HT1080 (cell line): ENCODE data around the gene MYL10. TPM values are rescaled to one million over a fixed set of nuclear protein-coding genes. Genes with fewer than 3 reads are reported as not detected.

Experiments used
- DNase-seq: peaks from one replicate; pipeline ENCODE4 v3.0.0-alpha.2; 2015; ENCODE audit warnings: low read depth
- total RNA-seq: library from RNA; depleted of rRNA; stranded (reverse); fragments of >200 nt; shearing (Covaris generic); gene quantifications from 2 replicates; pipeline ENCODE4 v1.2.3, GENCODE V29; 2014; rRNA removed

Gene MYL10
- total RNA-seq, 1 experiment from 2014 or later = not detected

- no peak for DNase-seq
These were observed 53.4 kb downstream of the MYL10 start for GRCh38 chr7:101575721-101576120.

- no peak for DNase-seq
These were observed 53.9 kb downstream of the MYL10 start for GRCh38 chr7:101575168-101575567.

- DNase-seq = no peak
These were observed 56.9 kb downstream of the MYL10 start for GRCh38 chr7:101572156-101572555.

- no peak for DNase-seq
These were observed 61.9 kb downstream of the MYL10 start for GRCh38 chr7:101567230-101567629.

- DNase-seq = no peak
These were observed 63.4 kb downstream of the MYL10 start for GRCh38 chr7:101565601-101566209.

GRCh38 chr7:101564778-101565211 lies 64.3 kb downstream of the MYL10 start:
- DNase-seq = no peak

- no peak for DNase-seq
These were observed 64.9 kb downstream of the MYL10 start for GRCh38 chr7:101563943-101564777.

Other genes starting within 250 kb of the MYL10 start
- 12.9 and 21.2 TPM in 2 replicates for gene CUX1, start 188.3 kb upstream of the MYL10 start, total RNA-seq